Measurements from ENCODE around the gene DHX9.

DHX9 gene

DNA sequence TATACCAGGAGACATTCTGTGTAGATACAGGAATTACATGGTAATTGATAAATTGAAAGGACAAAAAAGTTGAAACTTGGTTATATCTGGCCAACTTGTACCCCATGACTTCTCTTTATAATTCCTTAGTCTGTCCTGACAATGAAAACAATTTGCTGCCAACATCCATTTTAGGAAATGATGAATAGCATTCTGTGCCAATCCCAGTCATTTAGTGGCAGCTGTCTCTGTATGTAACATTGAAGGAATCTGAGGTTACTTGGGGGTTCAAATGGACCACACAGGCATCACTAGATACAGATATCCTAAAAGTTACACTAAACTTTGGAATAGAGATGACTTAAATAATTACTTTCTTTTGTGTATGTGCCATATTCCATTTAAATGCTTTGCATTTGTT lies 38.2 kb downstream of the DHX9 start:
- no peak overlapping the region for H3K4me3 ChIP-seq (replicated peaks; ENCODE audit: insufficient read depth, low read length)
- H3K27ac ChIP-seq (replicated peaks) = no peak overlapping the region
- no peaks in the 10 kb centered on the region for H3K27me3 ChIP-seq (ENCODE audit: insufficient read depth, poor library complexity, severe bottlenecking)
- TF ChIP-seq, protein P1, sequence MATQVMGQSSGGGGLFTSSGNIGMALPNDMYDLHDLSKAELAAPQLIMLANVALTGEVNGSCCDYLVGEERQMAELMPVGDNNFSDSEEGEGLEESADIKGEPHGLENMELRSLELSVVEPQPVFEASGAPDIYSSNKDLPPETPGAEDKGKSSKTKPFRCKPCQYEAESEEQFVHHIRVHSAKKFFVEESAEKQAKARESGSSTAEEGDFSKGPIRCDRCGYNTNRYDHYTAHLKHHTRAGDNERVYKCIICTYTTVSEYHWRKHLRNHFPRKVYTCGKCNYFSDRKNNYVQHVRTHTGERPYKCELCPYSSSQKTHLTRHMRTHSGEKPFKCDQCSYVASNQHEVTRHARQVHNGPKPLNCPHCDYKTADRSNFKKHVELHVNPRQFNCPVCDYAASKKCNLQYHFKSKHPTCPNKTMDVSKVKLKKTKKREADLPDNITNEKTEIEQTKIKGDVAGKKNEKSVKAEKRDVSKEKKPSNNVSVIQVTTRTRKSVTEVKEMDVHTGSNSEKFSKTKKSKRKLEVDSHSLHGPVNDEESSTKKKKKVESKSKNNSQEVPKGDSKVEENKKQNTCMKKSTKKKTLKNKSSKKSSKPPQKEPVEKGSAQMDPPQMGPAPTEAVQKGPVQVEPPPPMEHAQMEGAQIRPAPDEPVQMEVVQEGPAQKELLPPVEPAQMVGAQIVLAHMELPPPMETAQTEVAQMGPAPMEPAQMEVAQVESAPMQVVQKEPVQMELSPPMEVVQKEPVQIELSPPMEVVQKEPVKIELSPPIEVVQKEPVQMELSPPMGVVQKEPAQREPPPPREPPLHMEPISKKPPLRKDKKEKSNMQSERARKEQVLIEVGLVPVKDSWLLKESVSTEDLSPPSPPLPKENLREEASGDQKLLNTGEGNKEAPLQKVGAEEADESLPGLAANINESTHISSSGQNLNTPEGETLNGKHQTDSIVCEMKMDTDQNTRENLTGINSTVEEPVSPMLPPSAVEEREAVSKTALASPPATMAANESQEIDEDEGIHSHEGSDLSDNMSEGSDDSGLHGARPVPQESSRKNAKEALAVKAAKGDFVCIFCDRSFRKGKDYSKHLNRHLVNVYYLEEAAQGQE (IDR thresholded peaks at IDR 0.05; ENCODE audit: insufficient replicate concordance, low read depth) = no peak
- TF ChIP-seq GABPA (IDR thresholded peaks at IDR 0.05; ENCODE audit: low read depth) (no peak), POLR2AphosphoS5 (IDR thresholded peaks at IDR 0.05; ENCODE audit: low read depth) (no peak), SPI1 (IDR thresholded peaks at IDR 0.05; ENCODE audit: borderline replicate concordance, low read depth) (no peak)
- TF ChIP-seq, protein P2, sequence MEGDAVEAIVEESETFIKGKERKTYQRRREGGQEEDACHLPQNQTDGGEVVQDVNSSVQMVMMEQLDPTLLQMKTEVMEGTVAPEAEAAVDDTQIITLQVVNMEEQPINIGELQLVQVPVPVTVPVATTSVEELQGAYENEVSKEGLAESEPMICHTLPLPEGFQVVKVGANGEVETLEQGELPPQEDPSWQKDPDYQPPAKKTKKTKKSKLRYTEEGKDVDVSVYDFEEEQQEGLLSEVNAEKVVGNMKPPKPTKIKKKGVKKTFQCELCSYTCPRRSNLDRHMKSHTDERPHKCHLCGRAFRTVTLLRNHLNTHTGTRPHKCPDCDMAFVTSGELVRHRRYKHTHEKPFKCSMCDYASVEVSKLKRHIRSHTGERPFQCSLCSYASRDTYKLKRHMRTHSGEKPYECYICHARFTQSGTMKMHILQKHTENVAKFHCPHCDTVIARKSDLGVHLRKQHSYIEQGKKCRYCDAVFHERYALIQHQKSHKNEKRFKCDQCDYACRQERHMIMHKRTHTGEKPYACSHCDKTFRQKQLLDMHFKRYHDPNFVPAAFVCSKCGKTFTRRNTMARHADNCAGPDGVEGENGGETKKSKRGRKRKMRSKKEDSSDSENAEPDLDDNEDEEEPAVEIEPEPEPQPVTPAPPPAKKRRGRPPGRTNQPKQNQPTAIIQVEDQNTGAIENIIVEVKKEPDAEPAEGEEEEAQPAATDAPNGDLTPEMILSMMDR (IDR thresholded peaks at IDR 0.05; ENCODE audit: insufficient read depth, low read length) = no peak
- no peak for DNase-seq (ENCODE audit: low read depth in 1 of 2, low spot score in 1 of 2)

DNA sequence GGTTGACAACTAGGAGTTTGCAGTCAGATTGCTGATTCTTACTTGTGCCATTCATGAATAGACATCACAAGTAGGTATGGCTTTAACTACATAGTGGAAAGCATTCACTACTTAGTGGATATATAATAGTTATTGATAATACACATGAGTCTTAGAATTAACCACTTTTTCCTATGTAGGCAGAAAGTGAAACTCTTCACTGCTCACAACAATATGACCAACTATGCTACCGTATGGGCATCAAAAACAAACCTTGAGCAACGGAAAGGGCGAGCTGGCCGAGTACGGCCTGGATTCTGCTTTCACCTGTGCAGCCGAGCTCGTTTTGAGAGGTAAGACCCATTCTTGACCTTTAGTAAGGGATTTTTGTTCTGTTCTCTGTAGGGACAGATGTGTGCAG lies 38.7 kb downstream of the DHX9 start:
- no peak for DNase-seq (ENCODE audit: low read depth in 1 of 2, low spot score in 1 of 2)
- TF ChIP-seq, protein P2 (IDR thresholded peaks at IDR 0.05; ENCODE audit: insufficient read depth, low read length) = no peak
- TF ChIP-seq GABPA (IDR thresholded peaks at IDR 0.05; ENCODE audit: low read depth) (no peak), SPI1 (IDR thresholded peaks at IDR 0.05; ENCODE audit: borderline replicate concordance, low read depth) (no peak), POLR2AphosphoS5 (IDR thresholded peaks at IDR 0.05; ENCODE audit: low read depth) (no peak)
- TF ChIP-seq, protein P1 (IDR thresholded peaks at IDR 0.05; ENCODE audit: insufficient replicate concordance, low read depth) = no peak
- no peaks in the 10 kb centered on the region for H3K27me3 ChIP-seq (ENCODE audit: insufficient read depth, poor library complexity, severe bottlenecking)

DNA sequence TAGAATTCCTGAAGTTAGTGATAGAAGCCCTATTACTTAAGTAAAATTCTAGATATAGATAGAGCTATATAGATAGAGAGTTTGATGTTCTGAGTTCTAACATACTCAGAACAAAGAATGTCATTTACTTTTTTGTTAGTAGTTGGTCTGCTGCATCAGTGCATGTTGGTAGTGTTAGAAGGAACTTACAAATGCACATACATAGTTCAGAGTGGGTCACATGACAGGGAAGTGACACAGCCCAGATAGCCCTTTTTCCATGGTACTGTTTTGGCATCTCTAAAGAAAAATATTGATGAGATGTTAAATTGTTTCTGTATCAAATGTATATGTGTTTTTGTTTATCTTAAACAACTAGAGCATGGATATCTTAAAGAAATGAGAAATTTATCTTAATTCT lies 45.7 kb downstream of the DHX9 start:
- no peak for TF ChIP-seq GABPA (IDR thresholded peaks at IDR 0.05; ENCODE audit: low read depth)
- TF ChIP-seq, protein P2 (IDR thresholded peaks at IDR 0.05; ENCODE audit: insufficient read depth, low read length) = no peak
- no peak for TF ChIP-seq POLR2AphosphoS5 (IDR thresholded peaks at IDR 0.05; ENCODE audit: low read depth)
- no peak for TF ChIP-seq SPI1 (IDR thresholded peaks at IDR 0.05; ENCODE audit: borderline replicate concordance, low read depth)
- TF ChIP-seq, protein P1 (IDR thresholded peaks at IDR 0.05; ENCODE audit: insufficient replicate concordance, low read depth) = no peak
- no peak for DNase-seq (ENCODE audit: low read depth in 1 of 2, low spot score in 1 of 2)
- no peak overlapping the region for H3K27ac ChIP-seq (replicated peaks)
- H3K27me3 ChIP-seq (ENCODE audit: insufficient read depth, poor library complexity, severe bottlenecking) = no peaks in the 10 kb centered on the region
- H3K4me3 ChIP-seq (replicated peaks; ENCODE audit: insufficient read depth, low read length) = no peak overlapping the region

More for the DNA sequence above, 38.7 kb downstream of the DHX9 start:
- Histone ChIP-seq H3K27ac (replicated peaks) (no peak overlapping the region), H3K4me3 (replicated peaks; ENCODE audit: insufficient read depth, low read length) (no peak overlapping the region)

Data from HL-60 (cell line).